Upper lobe of left lung (tissue), 4 donors: ENCODE data around the gene CXCL5.

Experiments used
- CTCF ChIP-seq, 6 experiments: fragments of 450-650 bp in 4 of 6; fragments of 200-600 bp in 2 of 6; sonication (generic) in 2 of 6; IDR thresholded peaks; one replicate each; pipeline ENCODE4 v1.5.1; 2016 to 2019; ENCODE audit warnings: antibody characterized with exemption in 6 of 6
- POLR2A ChIP-seq, 4 donors: fragments of 450-650 bp; IDR thresholded peaks; one replicate each; pipeline ENCODE4 v1.5.1; 2016 to 2017; ENCODE audit warnings: antibody characterized with exemption in 4 of 4, mild to moderate bottlenecking in 2 of 4
- POLR2AphosphoS5 ChIP-seq, 2 donors: sonication (generic); formaldehyde crosslinking; IDR thresholded peaks; one replicate each; pipeline ENCODE4 v1.5.1; 2017; ENCODE audit warnings: antibody characterized with exemption in 2 of 2

- TF ChIP-seq POLR2AphosphoS5 (IDR thresholded peaks at IDR 0.05) (no peak), CTCF (IDR thresholded peaks at IDR 0.05) (no peak), POLR2A (IDR thresholded peaks at IDR 0.05) (no peak)
Observed at GRCh38 chr4:74018116-74018515, 19.6 kb upstream of the CXCL5 start.
